ENCODE data around the gene S100A3.
A peak's percentile ranks its signal among the peaks of the same experiment; 100 is the strongest.

The S100A3 gene

GRCh38 chr1:153556348-153556747 is 7.3 kb upstream of the S100A3 start:
- no peak overlapping the region for H2AK5ac ChIP-seq (ENCODE audit: low read depth, low read length)
- peaks cover 0 to 2% (median 0%) of the 10 kb centered on the region in 3 experiments for H3K27me3 ChIP-seq (ENCODE audit: control insufficient read depth in 3 of 3, insufficient read depth in 3 of 3, low read depth in 1 of 3, low read length in 3 of 3)
- no peak overlapping the region for H4K8ac ChIP-seq (ENCODE audit: low read depth, low read length)
- peaks cover 0 to 6% of the 10 kb centered on the region in 2 donors for H3K4me1 ChIP-seq (ENCODE audit: control insufficient read depth in 2 of 2, insufficient read depth in 1 of 2, low read depth in 1 of 2, low read length in 2 of 2)
- no peak overlapping the region for H2BK5ac ChIP-seq (ENCODE audit: low read length)
- no peak overlapping the region for H3K4ac ChIP-seq (ENCODE audit: low read length)
- no peak overlapping the region for H3K4me3 ChIP-seq (ENCODE audit: low read length in 2 of 2)
- no peak overlapping the region for H3K23ac ChIP-seq (ENCODE audit: low read depth, low read length, poor library complexity)
- no peak for DNase-seq (ENCODE audit: low spot score)
- H3K9ac ChIP-seq (ENCODE audit: low read depth, low read length, poor library complexity): no peak overlapping the region
- no peak overlapping the region for H3K14ac ChIP-seq (ENCODE audit: low read length)
- H2BK12ac ChIP-seq (ENCODE audit: low read length): no peak overlapping the region
- no CpG with 5 or more reads among the region's 1 CpG for WGBS, 2 donors (ENCODE audit: extremely low coverage in 2 of 2, insufficient read length in 2 of 2, insufficient replicate concordance in 1 of 2)
- H2BK15ac ChIP-seq (ENCODE audit: low read length): no peak overlapping the region
- H3K4me2 ChIP-seq (ENCODE audit: insufficient read depth, low read length, poor library complexity, severe bottlenecking): no peak overlapping the region
- H2BK120ac ChIP-seq (ENCODE audit: low read depth, low read length): no peak overlapping the region
- H2AFZ ChIP-seq (ENCODE audit: low read length): no peak overlapping the region
- no peaks in the 10 kb centered on the region for H3K36me3 ChIP-seq (replicated peaks in 1 of 2; ENCODE audit: control insufficient read depth in 2 of 2, insufficient read depth in 2 of 2, low read length in 2 of 2)
- H4K91ac ChIP-seq (ENCODE audit: low read depth, low read length, poor library complexity): no peak overlapping the region
- no peaks in the 10 kb centered on the region for H3K9me3 ChIP-seq (replicated peaks in 1 of 2; ENCODE audit: control insufficient read depth in 2 of 2, insufficient read depth in 1 of 2, low read depth in 1 of 2, low read length in 2 of 2)
- no peak overlapping the region for H3K27ac ChIP-seq (replicated peaks; ENCODE audit: low read length)
- no peaks in the 10 kb centered on the region for H3K79me1 ChIP-seq (ENCODE audit: low read depth, low read length)
- no peak overlapping the region for H3K18ac ChIP-seq (ENCODE audit: low read length)

GRCh38 chr1:153553830-153554541 is 4.9 kb upstream of the S100A3 start:
- H3K4me2 ChIP-seq (ENCODE audit: insufficient read depth, low read length, poor library complexity, severe bottlenecking): no peak overlapping the region
- no peak overlapping the region for H4K91ac ChIP-seq (ENCODE audit: low read depth, low read length, poor library complexity)
- no peak overlapping the region for H2BK15ac ChIP-seq (ENCODE audit: low read length)
- H3K27ac ChIP-seq (replicated peaks; ENCODE audit: low read length): no peak overlapping the region
- H2BK12ac ChIP-seq (ENCODE audit: low read length): no peak overlapping the region
- H3K9ac ChIP-seq (ENCODE audit: low read depth, low read length, poor library complexity): no peak overlapping the region
- no peaks in the 10 kb centered on the region for H3K9me3 ChIP-seq (replicated peaks in 1 of 2; ENCODE audit: control insufficient read depth in 2 of 2, insufficient read depth in 1 of 2, low read depth in 1 of 2, low read length in 2 of 2)
- no peak overlapping the region for H3K23ac ChIP-seq (ENCODE audit: low read depth, low read length, poor library complexity)
- no peak overlapping the region for H2BK5ac ChIP-seq (ENCODE audit: low read length)
- H4K8ac ChIP-seq (ENCODE audit: low read depth, low read length): no peak overlapping the region
- peak overlapping the region; percentile 27 for H2AK5ac ChIP-seq (ENCODE audit: low read depth, low read length)
- H2AFZ ChIP-seq (ENCODE audit: low read length): peak overlapping the region; percentile 25
- no peak overlapping the region for H3K14ac ChIP-seq (ENCODE audit: low read length)
- H3K4ac ChIP-seq (ENCODE audit: low read length): no peak overlapping the region
- H3K4me1 ChIP-seq (ENCODE audit: control insufficient read depth in 2 of 2, insufficient read depth in 1 of 2, low read depth in 1 of 2, low read length in 2 of 2): peaks cover 0 to 6% of the 10 kb centered on the region in 2 donors
- no peaks in the 10 kb centered on the region for H3K79me1 ChIP-seq (ENCODE audit: low read depth, low read length)
- H3K27me3 ChIP-seq (ENCODE audit: control insufficient read depth in 3 of 3, insufficient read depth in 3 of 3, low read depth in 1 of 3, low read length in 3 of 3): peaks cover 0 to 20% (median 0%) of the 10 kb centered on the region in 3 experiments
- H3K4me3 ChIP-seq (ENCODE audit: low read length in 2 of 2): no peak overlapping the region
- H2BK120ac ChIP-seq (ENCODE audit: low read depth, low read length): no peak overlapping the region
- no CpG with 5 or more reads among the region's 2 CpGs for WGBS, 2 donors (ENCODE audit: extremely low coverage in 2 of 2, insufficient read length in 2 of 2, insufficient replicate concordance in 1 of 2)
- H3K36me3 ChIP-seq (replicated peaks in 1 of 2; ENCODE audit: control insufficient read depth in 2 of 2, insufficient read depth in 2 of 2, low read length in 2 of 2): no peaks in the 10 kb centered on the region
- H3K18ac ChIP-seq (ENCODE audit: low read length): peak overlapping the region; percentile 39
- DNase-seq (ENCODE audit: low spot score): no peak

- H2AFZ ChIP-seq (ENCODE audit: low read length): no peak overlapping the region
- peaks cover 0 to 23% (median 0%) of the 10 kb centered on the region in 3 experiments for H3K27me3 ChIP-seq (ENCODE audit: control insufficient read depth in 3 of 3, insufficient read depth in 3 of 3, low read depth in 1 of 3, low read length in 3 of 3)
- no peak for DNase-seq (ENCODE audit: low spot score)
- no peak overlapping the region for H3K18ac ChIP-seq (ENCODE audit: low read length)
- no peak overlapping the region for H3K14ac ChIP-seq (ENCODE audit: low read length)
- H3K36me3 ChIP-seq (replicated peaks in 1 of 2; ENCODE audit: control insufficient read depth in 2 of 2, insufficient read depth in 2 of 2, low read length in 2 of 2): no peaks in the 10 kb centered on the region
- H3K4ac ChIP-seq (ENCODE audit: low read length): no peak overlapping the region
- H3K4me1 ChIP-seq (ENCODE audit: control insufficient read depth in 2 of 2, insufficient read depth in 1 of 2, low read depth in 1 of 2, low read length in 2 of 2): peaks cover 0 to 9% of the 10 kb centered on the region in 2 donors
- H4K8ac ChIP-seq (ENCODE audit: low read depth, low read length): no peak overlapping the region
- no peak overlapping the region for H2BK5ac ChIP-seq (ENCODE audit: low read length)
- H2AK5ac ChIP-seq (ENCODE audit: low read depth, low read length): peak overlapping the region; percentile 15
- H3K23ac ChIP-seq (ENCODE audit: low read depth, low read length, poor library complexity): no peak overlapping the region
- H3K27ac ChIP-seq (replicated peaks; ENCODE audit: low read length): no peak overlapping the region
- peak overlapping the region; percentile 29 for H2BK15ac ChIP-seq (ENCODE audit: low read length)
- WGBS, 2 donors (ENCODE audit: extremely low coverage in 2 of 2, insufficient read length in 2 of 2, insufficient replicate concordance in 1 of 2): no CpG with 5 or more reads among the region's 12 CpGs
- no peak overlapping the region for H3K4me3 ChIP-seq (ENCODE audit: low read length in 2 of 2)
- no peak overlapping the region for H3K9ac ChIP-seq (ENCODE audit: low read depth, low read length, poor library complexity)
- no peak overlapping the region for H4K91ac ChIP-seq (ENCODE audit: low read depth, low read length, poor library complexity)
- H3K79me1 ChIP-seq (ENCODE audit: low read depth, low read length): no peaks in the 10 kb centered on the region
- no peak overlapping the region for H3K4me2 ChIP-seq (ENCODE audit: insufficient read depth, low read length, poor library complexity, severe bottlenecking)
- no peak overlapping the region for H2BK12ac ChIP-seq (ENCODE audit: low read length)
- no peak overlapping the region for H2BK120ac ChIP-seq (ENCODE audit: low read depth, low read length)
- H3K9me3 ChIP-seq (replicated peaks in 1 of 2; ENCODE audit: control insufficient read depth in 2 of 2, insufficient read depth in 1 of 2, low read depth in 1 of 2, low read length in 2 of 2): no peaks in the 10 kb centered on the region
Observed at GRCh38 chr1:153553096-153553495, 4.0 kb upstream of the S100A3 start.

GRCh38 chr1:153552335-153552734 is 3.3 kb upstream of the S100A3 start:
- H2BK5ac ChIP-seq (ENCODE audit: low read length): no peak overlapping the region

More at GRCh38 chr1:153552335-153552734, 3.3 kb upstream of the S100A3 start:
- DNase-seq (ENCODE audit: low spot score): no peak
- Histone ChIP-seq H2BK15ac (ENCODE audit: low read length) (no peak overlapping the region), H3K14ac (ENCODE audit: low read length) (no peak overlapping the region), H3K4me3 (ENCODE audit: low read length in 2 of 2) (no peak overlapping the region), H3K4me1 (ENCODE audit: control insufficient read depth in 2 of 2, insufficient read depth in 1 of 2, low read depth in 1 of 2, low read length in 2 of 2) (peaks cover 3 to 13% of the 10 kb centered on the region in 2 donors), H4K8ac (ENCODE audit: low read depth, low read length) (no peak overlapping the region), H3K4me2 (ENCODE audit: insufficient read depth, low read length, poor library complexity, severe bottlenecking) (no peak overlapping the region), H3K18ac (ENCODE audit: low read length) (no peak overlapping the region), H2AK5ac (ENCODE audit: low read depth, low read length) (no peak overlapping the region), H3K36me3 (replicated peaks in 1 of 2; ENCODE audit: control insufficient read depth in 2 of 2, insufficient read depth in 2 of 2, low read length in 2 of 2) (no peaks in the 10 kb centered on the region), H3K79me1 (ENCODE audit: low read depth, low read length) (no peaks in the 10 kb centered on the region), H2BK12ac (ENCODE audit: low read length) (no peak overlapping the region), H2BK120ac (ENCODE audit: low read depth, low read length) (no peak overlapping the region), H3K9ac (ENCODE audit: low read depth, low read length, poor library complexity) (no peak overlapping the region), H3K23ac (ENCODE audit: low read depth, low read length, poor library complexity) (no peak overlapping the region), H2AFZ (ENCODE audit: low read length) (no peak overlapping the region), H3K27me3 (ENCODE audit: control insufficient read depth in 3 of 3, insufficient read depth in 3 of 3, low read depth in 1 of 3, low read length in 3 of 3) (peaks cover 0 to 26% (median 0%) of the 10 kb centered on the region in 3 experiments), H3K27ac (replicated peaks; ENCODE audit: low read length) (no peak overlapping the region), H3K9me3 (replicated peaks in 1 of 2; ENCODE audit: control insufficient read depth in 2 of 2, insufficient read depth in 1 of 2, low read depth in 1 of 2, low read length in 2 of 2) (no peaks in the 10 kb centered on the region), H3K4ac (ENCODE audit: low read length) (no peak overlapping the region), H4K91ac (ENCODE audit: low read depth, low read length, poor library complexity) (no peak overlapping the region)
- no CpG with 5 or more reads among the region's 8 CpGs for WGBS, 2 donors (ENCODE audit: extremely low coverage in 2 of 2, insufficient read length in 2 of 2, insufficient replicate concordance in 1 of 2)

Measured in neuronal stem cell (in vitro differentiated cells).